Keratinocyte (primary cell): Measurements from ENCODE around the gene H1-8. TPM values are rescaled to one million over a fixed set of nuclear protein-coding genes. Genes with fewer than 3 reads are reported as not detected.

Experiments
- DNase-seq: peaks from one replicate; pipeline ENCODE4 v3.0.0-alpha.2; 2011; ENCODE audit warnings: low read depth, missing footprints, low spot score
- FAIRE-seq: peaks from 2 replicates; lab custom pipeline; 2011; peaks lifted over from hg19 to GRCh38; lab: Jason Lieb, UNC
- H2AFZ ChIP-seq: 2 replicates; pipeline ENCODE4 v1.6.0; 2012; ENCODE audit warnings: low read length, control low read depth, inconsistent platforms; ENCODE audit not compliant: control insufficient read depth
- H3K27ac ChIP-seq: 2 replicates; pipeline ENCODE4 v1.5.1; 2011; ENCODE audit warnings: low read length; ENCODE audit not compliant: control insufficient read depth, insufficient read depth
- H3K27me3 ChIP-seq: 3 replicates; pipeline ENCODE4 v1.6.0; 2011; ENCODE audit warnings: low read length; ENCODE audit not compliant: control insufficient read depth, insufficient read depth; ENCODE audit errors: extremely low read depth
- H3K36me3 ChIP-seq, 2 experiments: 2 replicates in 1 of 2; 3 replicates in 1 of 2; pipeline ENCODE4 v1.5.1; 2011; ENCODE audit warnings: low read length in 2 of 2, mild to moderate bottlenecking in 1 of 2; ENCODE audit not compliant: control insufficient read depth in 2 of 2, insufficient read depth in 2 of 2; ENCODE audit errors: extremely low read depth in 1 of 2
- H3K4me1 ChIP-seq: 3 replicates; pipeline ENCODE4 v1.5.1; 2011; ENCODE audit warnings: low read length; ENCODE audit not compliant: control insufficient read depth, insufficient read depth; ENCODE audit errors: extremely low read depth
- H3K4me2 ChIP-seq: 3 replicates; pipeline ENCODE4 v1.6.0; 2011; ENCODE audit warnings: low read depth, low read length; ENCODE audit not compliant: control insufficient read depth, insufficient read depth; ENCODE audit errors: extremely low read depth
- H3K4me3 ChIP-seq, 3 experiments: fragments of 200-600 bp in 1 of 3; sonication (generic) in 1 of 3; 2 replicates in 2 of 3; 3 replicates in 1 of 3; pipeline ENCODE4 v1.5.1; 2011 to 2016; ENCODE audit warnings: low read length in 3 of 3, mild to moderate bottlenecking in 3 of 3, control low read depth in 2 of 3, inconsistent platforms in 1 of 3, low read depth in 1 of 3, mixed read lengths in 1 of 3, mixed run types in 1 of 3, moderate library complexity in 1 of 3; ENCODE audit not compliant: control insufficient read depth in 2 of 3, insufficient read depth in 2 of 3; ENCODE audit errors: extremely low read depth in 1 of 3
- H3K79me2 ChIP-seq: 2 replicates; pipeline ENCODE4 v1.6.0; 2012; ENCODE audit warnings: low read length; ENCODE audit not compliant: control insufficient read depth, insufficient read depth
- H3K9ac ChIP-seq: 3 replicates; pipeline ENCODE4 v1.6.0; 2011; ENCODE audit warnings: low read length; ENCODE audit not compliant: control insufficient read depth, insufficient read depth; ENCODE audit errors: extremely low read depth
- H3K9me1 ChIP-seq: 3 replicates; pipeline ENCODE4 v1.6.0; 2011; ENCODE audit warnings: low read length; ENCODE audit not compliant: control insufficient read depth, insufficient read depth; ENCODE audit errors: extremely low read depth
- H3K9me3 ChIP-seq: 2 replicates; pipeline ENCODE4 v1.5.1; 2012; ENCODE audit warnings: low read depth, low read length; ENCODE audit not compliant: control insufficient read depth
- H4K20me1 ChIP-seq: 3 replicates; pipeline ENCODE4 v1.6.0; 2011; ENCODE audit warnings: low read length; ENCODE audit not compliant: control insufficient read depth, insufficient read depth; ENCODE audit errors: extremely low read depth
- CTCF ChIP-seq, 3 experiments: IDR thresholded peaks in 1 of 3; conservative IDR thresholded peaks in 1 of 3; optimal IDR thresholded peaks in 1 of 3; 2 replicates in 2 of 3; 3 replicates in 1 of 3; pipeline versions ENCODE3 to v1.5.1; 2011; ENCODE audit warnings: low read length in 3 of 3, mild to moderate bottlenecking in 3 of 3, moderate library complexity in 2 of 3, control low read depth in 1 of 3, inconsistent platforms in 1 of 3; ENCODE audit not compliant: insufficient read depth in 2 of 3; ENCODE audit errors: extremely low read depth in 1 of 3
- EZH2 ChIP-seq: IDR thresholded peaks from one replicate; pipeline ENCODE4 v1.6.1; 2012; ENCODE audit warnings: inconsistent platforms, mild to moderate bottlenecking, low read length, moderate library complexity
- dilution Hi-C: fragments of 300-500 bp; cut with MboI; formaldehyde crosslinking; loops from one replicate; pipeline ENCODE4 v1.7.0; 2020; ENCODE audit warnings: low sequenced_read_pairs; ENCODE audit not compliant: extremely low pct_ligation_motif_present
- polyA plus RNA-seq, 5 experiments: library from polyadenylated mRNA; depleted of rRNA in 3 of 5; stranded (reverse) in 3 of 5; stranded (forward) in 1 of 5; unstranded in 1 of 5; fragments of >200 nt; gene quantifications; 1 replicate in 1 of 5; 2 replicates in 3 of 5; 3 replicates in 1 of 5; pipeline versions ENCODE4 v1.2.1 to v1.2.3, GENCODE V29; 2011 to 2012; ENCODE audit warnings: missing spikeins in 2 of 5, low read depth in 1 of 5, low replicate concordance in 1 of 5

Gene H1-8
- polyA plus RNA-seq, 1 donor (not counting 4 experiments of a cell fraction or from before 2014, with no cell fraction given) = not detected

- Histone ChIP-seq H3K79me2 (no peaks in the 10 kb centered on the region), H3K4me1 (no peaks in the 10 kb centered on the region), H3K9me3 (no peaks in the 10 kb centered on the region), H3K9ac (no peak overlapping the region), H4K20me1 (no peaks in the 10 kb centered on the region), H3K36me3 (no peaks in the 10 kb centered on the region), H3K4me3 (no peak overlapping the region), H3K27me3 (peaks cover 3% of the 10 kb centered on the region), H3K27ac (no peak overlapping the region), H3K9me1 (no peaks in the 10 kb centered on the region), H3K4me2 (no peak overlapping the region), H2AFZ (no peak overlapping the region)
- no peak for FAIRE-seq
- dilution Hi-C loops = no loop called here
- no peak for DNase-seq
- TF ChIP-seq CTCF (optimal IDR thresholded peaks at IDR 0.05 in 1 of 3, IDR thresholded peaks at IDR 0.05 in 1 of 3, conservative IDR thresholded peaks at IDR 0.05 in 1 of 3; ENCODE audit: extremely low read depth in 1 of 3, insufficient read depth in 2 of 3, low read length in 3 of 3) = no peak
- TF ChIP-seq EZH2 = no peak
These were observed 11.6 kb downstream of the H1-8 start for GRCh38 chr3:129554356-129555152.

GRCh38 chr3:129555153-129555550 lies 12.2 kb downstream of the H1-8 start:
- no peaks in the 10 kb centered on the region for H3K36me3 ChIP-seq
- no peaks in the 10 kb centered on the region for H4K20me1 ChIP-seq
- DNase-seq (no peak), FAIRE-seq (no peak)
- no peaks in the 10 kb centered on the region for H3K79me2 ChIP-seq
- H3K9me1 ChIP-seq = no peaks in the 10 kb centered on the region
- H3K4me1 ChIP-seq = no peaks in the 10 kb centered on the region
- no peak overlapping the region for H3K9ac ChIP-seq
- no peak for TF ChIP-seq EZH2
- TF ChIP-seq CTCF (optimal IDR thresholded peaks at IDR 0.05 in 1 of 3, IDR thresholded peaks at IDR 0.05 in 1 of 3, conservative IDR thresholded peaks at IDR 0.05 in 1 of 3; ENCODE audit: extremely low read depth in 1 of 3, insufficient read depth in 2 of 3, low read length in 3 of 3) = no peak
- no peak overlapping the region for H3K4me3 ChIP-seq
- no peaks in the 10 kb centered on the region for H3K9me3 ChIP-seq
- H3K4me2 ChIP-seq = no peak overlapping the region
- H3K27me3 ChIP-seq = peaks cover 3% of the 10 kb centered on the region
- dilution Hi-C loops = no loop called here
- H2AFZ ChIP-seq = no peak overlapping the region
- no peak overlapping the region for H3K27ac ChIP-seq
